Measurements from ENCODE around the gene EYA4. TPM values are rescaled to one million over a fixed set of nuclear protein-coding genes. Genes with fewer than 3 reads are reported as not detected.

Gene EYA4
- total RNA-seq, 2 donors from 2014 or later = 0.11 to 0.26 TPM

DNA sequence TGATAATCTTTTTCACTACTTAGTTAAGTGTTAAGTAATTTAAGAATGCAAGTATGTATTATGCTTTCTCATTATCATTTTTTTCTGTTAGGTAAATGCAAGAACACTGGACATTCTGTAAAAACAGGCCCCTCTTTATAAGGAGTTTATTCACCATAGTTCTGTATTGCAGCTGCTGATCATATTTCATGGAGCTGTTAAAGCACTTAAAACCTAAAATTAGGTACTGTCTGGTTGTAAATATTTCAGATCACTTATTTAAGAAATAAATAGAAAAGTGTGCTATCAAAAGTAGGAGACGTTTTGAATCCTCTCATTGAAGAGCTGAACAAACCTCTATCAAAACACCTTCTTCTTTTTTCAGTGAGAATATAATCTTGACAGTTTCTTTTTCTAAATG, 3.9 kb downstream of the EYA4 start:
- Mint-ChIP-seq H3K27me3 (ENCODE audit: insufficient read depth) (peaks cover 72% of the 10 kb centered on the region), H3K4me3 (no peak overlapping the region), H3K27ac (no peak overlapping the region), H3K9me3 (no peaks in the 10 kb centered on the region), H3K4me1 (peaks cover 13% of the 10 kb centered on the region), H3K36me3 (ENCODE audit: low read depth) (no peaks in the 10 kb centered on the region)
- H3K9ac ChIP-seq (ENCODE audit: extremely low read depth, low read length, poor library complexity, severe bottlenecking) = no peak overlapping the region
- TF ChIP-seq, protein P1, sequence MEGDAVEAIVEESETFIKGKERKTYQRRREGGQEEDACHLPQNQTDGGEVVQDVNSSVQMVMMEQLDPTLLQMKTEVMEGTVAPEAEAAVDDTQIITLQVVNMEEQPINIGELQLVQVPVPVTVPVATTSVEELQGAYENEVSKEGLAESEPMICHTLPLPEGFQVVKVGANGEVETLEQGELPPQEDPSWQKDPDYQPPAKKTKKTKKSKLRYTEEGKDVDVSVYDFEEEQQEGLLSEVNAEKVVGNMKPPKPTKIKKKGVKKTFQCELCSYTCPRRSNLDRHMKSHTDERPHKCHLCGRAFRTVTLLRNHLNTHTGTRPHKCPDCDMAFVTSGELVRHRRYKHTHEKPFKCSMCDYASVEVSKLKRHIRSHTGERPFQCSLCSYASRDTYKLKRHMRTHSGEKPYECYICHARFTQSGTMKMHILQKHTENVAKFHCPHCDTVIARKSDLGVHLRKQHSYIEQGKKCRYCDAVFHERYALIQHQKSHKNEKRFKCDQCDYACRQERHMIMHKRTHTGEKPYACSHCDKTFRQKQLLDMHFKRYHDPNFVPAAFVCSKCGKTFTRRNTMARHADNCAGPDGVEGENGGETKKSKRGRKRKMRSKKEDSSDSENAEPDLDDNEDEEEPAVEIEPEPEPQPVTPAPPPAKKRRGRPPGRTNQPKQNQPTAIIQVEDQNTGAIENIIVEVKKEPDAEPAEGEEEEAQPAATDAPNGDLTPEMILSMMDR (conservative IDR thresholded peaks at IDR 0.05) = no peak
- DNase-seq = no peak
- H3K4me3 ChIP-seq (ENCODE audit: low read length) = no peak overlapping the region
- no CpG with 5 or more reads among the region's 1 CpG for WGBS, 2 experiments (ENCODE audit: insufficient coverage in 1 of 2, insufficient read length in 1 of 2)
- no peaks in the 10 kb centered on the region for H3K36me3 ChIP-seq (ENCODE audit: control insufficient read depth, insufficient read depth, low read length)
- H3K9me3 ChIP-seq (ENCODE audit: control insufficient read depth, low read length) = no peaks in the 10 kb centered on the region
- H3K4me1 ChIP-seq (ENCODE audit: control insufficient read depth, insufficient read depth, low read length) = no peaks in the 10 kb centered on the region
- no peak overlapping the region for H3K27ac ChIP-seq (ENCODE audit: low read depth, low read length)
- peaks cover 70% of the 10 kb centered on the region for H3K27me3 ChIP-seq (ENCODE audit: control insufficient read depth, insufficient read depth, low read length, poor library complexity, severe bottlenecking)

- TF ChIP-seq, protein P1 (conservative IDR thresholded peaks at IDR 0.05) = no peak
- Histone ChIP-seq H3K27ac (ENCODE audit: low read depth, low read length) (no peak overlapping the region), H3K36me3 (ENCODE audit: control insufficient read depth, insufficient read depth, low read length) (no peaks in the 10 kb centered on the region), H3K9ac (ENCODE audit: extremely low read depth, low read length, poor library complexity, severe bottlenecking) (no peak overlapping the region), H3K4me1 (ENCODE audit: control insufficient read depth, insufficient read depth, low read length) (no peaks in the 10 kb centered on the region), H3K27me3 (ENCODE audit: control insufficient read depth, insufficient read depth, low read length, poor library complexity, severe bottlenecking) (peaks cover 66% of the 10 kb centered on the region), H3K9me3 (ENCODE audit: control insufficient read depth, low read length) (no peaks in the 10 kb centered on the region), H3K4me3 (ENCODE audit: low read length) (no peak overlapping the region)
- Mint-ChIP-seq H3K27me3 (ENCODE audit: insufficient read depth) (peaks cover 68% of the 10 kb centered on the region), H3K27ac (no peak overlapping the region), H3K9me3 (no peaks in the 10 kb centered on the region), H3K36me3 (ENCODE audit: low read depth) (no peaks in the 10 kb centered on the region), H3K4me1 (peaks cover 11% of the 10 kb centered on the region), H3K4me3 (no peak overlapping the region)
- WGBS, 2 experiments (ENCODE audit: insufficient coverage in 1 of 2, insufficient read length in 1 of 2) = 78 to 88% methylated on average over 1 to 2 of the region's 2 CpGs
- DNase-seq = no peak
These were observed 4.3 kb downstream of the EYA4 start for GRCh38 chr6:133245422-133245903.

GRCh38 chr6:133247581-133247980, 6.4 kb downstream of the EYA4 start:
- Mint-ChIP-seq H3K27me3 (ENCODE audit: insufficient read depth) (peaks cover 52% of the 10 kb centered on the region), H3K9me3 (no peaks in the 10 kb centered on the region), H3K27ac (no peak overlapping the region), H3K4me3 (no peak overlapping the region), H3K36me3 (ENCODE audit: low read depth) (no peaks in the 10 kb centered on the region), H3K4me1 (peaks cover 9% of the 10 kb centered on the region)
- WGBS, 2 experiments (ENCODE audit: insufficient coverage in 1 of 2, insufficient read length in 1 of 2) = 82 to 86% methylated on average over 5 of the region's 5 CpGs
- DNase-seq = no peak
- no peak overlapping the region for H3K4me3 ChIP-seq (ENCODE audit: low read length)
- TF ChIP-seq, protein P1 (conservative IDR thresholded peaks at IDR 0.05) = no peak
- no peak overlapping the region for H3K27ac ChIP-seq (ENCODE audit: low read depth, low read length)
- H3K27me3 ChIP-seq (ENCODE audit: control insufficient read depth, insufficient read depth, low read length, poor library complexity, severe bottlenecking) = peaks cover 47% of the 10 kb centered on the region
- H3K9ac ChIP-seq (ENCODE audit: extremely low read depth, low read length, poor library complexity, severe bottlenecking) = no peak overlapping the region
- H3K4me1 ChIP-seq (ENCODE audit: control insufficient read depth, insufficient read depth, low read length) = no peaks in the 10 kb centered on the region
- H3K36me3 ChIP-seq (ENCODE audit: control insufficient read depth, insufficient read depth, low read length) = no peaks in the 10 kb centered on the region
- no peaks in the 10 kb centered on the region for H3K9me3 ChIP-seq (ENCODE audit: control insufficient read depth, low read length)

Measured in endodermal cell (in vitro differentiated cells).